ENCODE data around the gene EVI2B. TPM values are rescaled to one million over a fixed set of nuclear protein-coding genes. Genes with fewer than 3 reads are reported as not detected.
"Not testable (repeated sequence)": the region's sequence is repeated elsewhere in the genome, so short reads cannot be mapped to it uniquely, and the experiment has no call there.

EVI2B gene, protein sequence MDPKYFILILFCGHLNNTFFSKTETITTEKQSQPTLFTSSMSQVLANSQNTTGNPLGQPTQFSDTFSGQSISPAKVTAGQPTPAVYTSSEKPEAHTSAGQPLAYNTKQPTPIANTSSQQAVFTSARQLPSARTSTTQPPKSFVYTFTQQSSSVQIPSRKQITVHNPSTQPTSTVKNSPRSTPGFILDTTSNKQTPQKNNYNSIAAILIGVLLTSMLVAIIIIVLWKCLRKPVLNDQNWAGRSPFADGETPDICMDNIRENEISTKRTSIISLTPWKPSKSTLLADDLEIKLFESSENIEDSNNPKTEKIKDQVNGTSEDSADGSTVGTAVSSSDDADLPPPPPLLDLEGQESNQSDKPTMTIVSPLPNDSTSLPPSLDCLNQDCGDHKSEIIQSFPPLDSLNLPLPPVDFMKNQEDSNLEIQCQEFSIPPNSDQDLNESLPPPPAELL
- total RNA-seq: 100 to 1,000 TPM; 109 TPM

DNA sequence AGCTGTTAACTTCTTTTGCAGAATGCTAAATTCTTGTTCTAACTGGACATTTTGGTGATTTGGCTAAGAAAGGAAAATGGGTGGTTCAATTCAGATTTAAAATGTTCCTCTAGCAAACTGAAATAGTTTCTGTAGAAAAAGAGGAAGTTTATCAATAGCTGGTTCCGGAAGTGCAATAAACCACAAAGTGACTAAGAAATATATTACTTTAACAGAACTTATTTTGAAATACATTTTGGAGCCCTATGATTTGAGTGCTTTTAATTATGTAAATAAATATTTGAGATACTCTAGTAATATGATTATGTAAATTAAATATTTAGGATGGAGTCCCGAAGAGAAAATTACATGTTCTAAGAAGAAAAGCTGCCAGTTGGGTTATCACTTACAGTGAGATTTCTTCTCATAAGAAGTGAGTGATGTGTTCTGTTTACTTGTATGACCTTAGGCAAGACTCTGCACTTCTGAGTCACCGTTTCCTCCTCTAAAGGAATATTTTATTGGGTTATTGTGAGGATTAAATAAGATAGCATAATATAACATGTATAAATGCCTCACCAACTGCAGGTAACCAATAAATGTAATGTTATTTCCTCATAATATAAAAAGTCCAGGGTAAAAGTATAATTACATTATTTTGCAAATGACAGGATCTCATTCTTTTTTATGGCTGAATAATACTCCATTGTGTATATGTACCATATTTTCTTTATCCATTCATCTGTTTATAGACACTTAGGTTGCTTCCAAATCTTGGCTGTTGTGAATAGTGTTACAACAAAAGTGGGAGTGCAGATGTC lies at the start of gene EVI2B:
Gene EVI2B, minus strand, starts transcription at position 73 of the 800 bp plus-strand sequence. CDS start 8,445 bp downstream, outside the sequence.
- no peaks in the 10 kb centered on the region for H3K27me3 Mint-ChIP-seq
- DNase-seq: no peak
- ChIA-PET CTCF (interaction anchor here (0.6 kb wide), 1 partner anchor 189 kb away, joined by 3 read pairs; no protein-coding TSS in a partner anchor), POLR2A (interaction anchor here (0.7 to 5.5 kb wide), 14 partner anchors 6 to 505 kb away, joined by 3 to 287 read pairs (median 4); partner anchors contain the start of gene EVI2A)
- peak within 1 kb of the TSS; percentile 83 for H3K4me3 Mint-ChIP-seq
- H3K4me1 Mint-ChIP-seq: peaks cover 44% of the 10 kb centered on the region
- H3K27ac Mint-ChIP-seq: peak within 1 kb of the TSS; percentile 88
- H3K36me3 Mint-ChIP-seq (ENCODE audit: low read depth): peaks cover 67% of the 10 kb centered on the region
- no peaks in the 10 kb centered on the region for H3K9me3 Mint-ChIP-seq

DNA sequence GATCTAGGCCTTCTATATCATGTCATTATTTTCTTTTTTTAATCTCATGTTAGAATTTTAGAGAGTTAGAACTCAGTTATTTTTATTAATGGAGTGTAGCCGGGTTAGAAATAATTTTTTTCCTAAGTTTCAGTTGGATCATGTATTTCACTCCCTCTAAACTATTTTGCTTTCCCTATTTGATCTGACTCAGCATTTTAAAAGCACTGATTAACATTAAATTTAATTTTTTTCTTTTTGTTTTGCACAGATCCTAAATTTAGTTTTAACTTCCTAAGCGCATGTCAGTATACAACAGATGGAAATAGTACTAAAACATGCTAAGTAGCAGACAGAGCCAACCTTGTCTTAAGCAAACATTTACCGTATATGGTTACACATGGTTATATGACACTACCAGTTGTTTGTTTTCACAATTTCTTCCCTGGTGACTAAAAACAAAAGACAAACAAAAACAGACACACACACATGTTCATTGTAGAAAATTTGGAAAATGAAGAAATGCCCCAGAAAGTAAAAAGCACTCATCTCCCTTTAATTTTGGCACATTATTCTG lies 44.1 kb upstream of the EVI2B start:
- no peaks in the 10 kb centered on the region for H3K9me3 Mint-ChIP-seq
- CTCF ChIA-PET: no interaction called here
- POLR2A ChIA-PET: no interaction called here
- no peak overlapping the region for H3K4me3 Mint-ChIP-seq
- H3K27ac Mint-ChIP-seq: no peak overlapping the region
- no peaks in the 10 kb centered on the region for H3K27me3 Mint-ChIP-seq
- no peaks in the 10 kb centered on the region for H3K4me1 Mint-ChIP-seq
- no peak for DNase-seq
- peaks cover 33% of the 10 kb centered on the region for H3K36me3 Mint-ChIP-seq (ENCODE audit: low read depth)

DNA sequence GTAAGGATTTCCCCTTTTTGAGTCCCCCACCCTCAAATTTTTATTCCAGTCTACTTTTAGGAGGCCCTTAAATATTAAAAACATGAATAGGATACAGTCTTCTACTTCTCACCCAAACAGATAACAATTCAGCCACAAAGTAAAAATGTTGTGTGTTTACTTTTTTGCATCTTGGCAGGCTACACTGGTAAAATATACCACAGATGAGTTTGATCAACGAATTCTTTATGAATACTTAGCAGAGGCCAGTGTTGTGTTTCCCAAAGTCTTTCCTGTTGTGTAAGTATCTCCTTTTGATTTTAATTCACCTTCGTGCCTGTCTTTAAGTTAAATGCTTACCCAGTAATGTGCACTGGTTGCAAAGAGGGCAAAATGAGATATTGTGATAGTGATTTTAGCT lies 43.2 kb upstream of the EVI2B start:
- Mint-ChIP-seq H3K9me3 (no peaks in the 10 kb centered on the region), H3K4me3 (no peak overlapping the region), H3K36me3 (ENCODE audit: low read depth) (peaks cover 33% of the 10 kb centered on the region), H3K27me3 (no peaks in the 10 kb centered on the region), H3K27ac (no peak overlapping the region), H3K4me1 (no peaks in the 10 kb centered on the region)
- ChIA-PET CTCF (no interaction called here), POLR2A (no interaction called here)
- no peak for DNase-seq

DNA sequence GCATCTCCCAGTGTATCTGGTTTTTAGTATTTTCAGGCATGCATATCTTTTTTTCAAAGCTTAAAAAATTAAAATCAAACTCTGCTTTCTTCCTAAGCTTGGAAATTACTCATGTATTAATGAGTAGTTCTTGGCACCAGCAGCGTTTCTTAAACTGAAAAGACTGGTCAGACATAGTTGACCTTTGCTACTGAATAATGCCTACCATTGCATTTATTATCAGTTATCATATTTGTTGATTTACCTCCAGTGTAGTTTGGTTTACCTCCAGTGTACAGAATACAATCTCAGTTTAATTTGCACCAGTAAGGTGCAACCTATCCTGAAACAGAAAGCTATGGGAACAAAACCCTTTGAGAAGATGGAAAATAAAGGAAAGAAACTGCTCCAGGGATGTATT lies 42.1 kb upstream of the EVI2B start:
- ChIA-PET CTCF (interaction anchor here (1.5 kb wide), 1 partner anchor 12 kb away, joined by 4 read pairs; no protein-coding TSS in a partner anchor), POLR2A (no interaction called here)
- peaks cover 29% of the 10 kb centered on the region for H3K36me3 Mint-ChIP-seq (ENCODE audit: low read depth)
- no peaks in the 10 kb centered on the region for H3K9me3 Mint-ChIP-seq
- no peak for DNase-seq
- no peak overlapping the region for H3K27ac Mint-ChIP-seq
- no peak overlapping the region for H3K4me3 Mint-ChIP-seq
- no peaks in the 10 kb centered on the region for H3K4me1 Mint-ChIP-seq
- no peaks in the 10 kb centered on the region for H3K27me3 Mint-ChIP-seq

DNA sequence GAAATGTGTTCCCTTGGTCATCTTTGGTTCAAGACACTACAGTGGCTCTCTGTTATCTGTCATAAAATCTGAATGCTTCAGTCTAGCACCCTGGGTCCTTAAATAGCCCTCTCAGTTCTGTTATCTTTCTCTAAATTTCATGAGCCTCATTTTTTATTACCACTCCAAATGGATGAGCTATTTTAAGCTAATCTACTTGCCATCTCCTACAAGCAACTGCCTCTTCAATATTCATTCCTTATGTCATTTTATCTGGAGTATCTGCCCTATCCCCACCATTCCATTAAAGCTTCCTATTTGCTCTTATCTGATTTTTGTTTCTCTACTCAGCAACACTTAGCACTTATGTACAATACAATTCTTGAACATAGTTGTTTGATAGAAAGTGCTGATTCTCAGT lies 35.6 kb upstream of the EVI2B start:
- POLR2A ChIA-PET: no interaction called here
- Mint-ChIP-seq H3K4me3 (no peak overlapping the region), H3K36me3 (ENCODE audit: low read depth) (peaks cover 21% of the 10 kb centered on the region), H3K4me1 (no peaks in the 10 kb centered on the region), H3K9me3 (no peaks in the 10 kb centered on the region), H3K27me3 (no peaks in the 10 kb centered on the region), H3K27ac (no peak overlapping the region)
- DNase-seq: no peak
- CTCF ChIA-PET: no interaction called here

DNA sequence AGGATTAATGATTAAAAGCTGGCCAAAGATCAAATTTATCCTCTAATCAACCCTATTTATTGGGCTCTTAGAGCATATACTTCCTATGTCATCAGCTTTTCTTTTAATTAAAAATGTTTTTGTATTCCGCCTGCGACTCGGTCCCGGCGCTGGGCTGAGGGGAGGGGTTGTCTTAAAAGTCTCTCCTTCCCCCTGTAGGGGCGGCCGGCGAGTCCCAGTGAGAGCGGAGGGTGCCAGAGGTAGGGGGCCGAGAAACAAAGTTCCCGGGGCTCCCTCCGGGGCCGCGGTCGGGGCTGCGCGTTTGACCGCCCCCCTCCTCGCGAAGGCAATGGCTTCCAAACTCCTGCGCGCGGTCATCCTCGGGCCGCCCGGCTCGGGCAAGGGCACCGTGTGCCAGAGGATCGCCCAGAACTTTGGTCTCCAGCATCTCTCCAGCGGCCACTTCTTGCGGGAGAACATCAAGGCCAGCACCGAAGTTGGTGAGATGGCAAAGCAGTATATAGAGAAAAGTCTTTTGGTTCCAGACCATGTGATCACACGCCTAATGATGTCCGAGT lies 31.4 kb upstream of the EVI2B start:
- POLR2A ChIA-PET, CTCF ChIA-PET: not testable (repeated sequence)

DNA sequence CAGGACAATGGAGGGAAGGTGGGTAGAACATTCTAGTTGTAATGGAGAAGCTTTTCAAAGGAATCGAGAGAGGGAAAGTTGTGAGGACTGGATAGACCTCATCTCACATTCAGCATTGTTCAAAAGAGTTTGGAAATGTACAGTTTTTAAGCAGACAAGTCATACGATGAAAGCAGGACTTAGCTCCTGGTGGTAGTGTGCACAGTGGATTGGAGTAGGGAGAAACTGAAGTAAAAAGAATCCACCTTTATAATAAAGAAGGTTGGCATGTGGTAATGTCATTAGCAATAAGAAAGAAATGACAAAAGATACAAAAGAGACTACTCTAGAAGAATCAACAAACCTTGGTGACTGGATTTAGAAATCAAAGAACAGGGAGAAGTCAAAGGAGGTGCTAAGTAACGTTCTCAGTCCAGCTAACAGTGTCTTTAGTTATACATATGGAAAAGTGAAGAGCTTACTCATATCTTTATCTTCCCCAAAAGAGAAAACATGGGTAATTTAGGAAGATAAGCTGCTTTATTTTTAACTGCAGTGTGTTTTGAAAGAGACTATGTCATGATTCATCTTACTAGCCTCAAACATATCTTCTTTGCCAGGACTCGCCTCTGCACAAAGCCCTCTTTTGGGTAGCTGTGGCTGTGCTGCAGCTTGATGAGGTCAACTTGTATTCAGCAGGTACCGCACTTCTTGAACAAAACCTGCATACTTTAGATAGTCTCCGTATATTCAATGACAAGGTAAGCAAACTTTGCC lies 26.2 kb upstream of the EVI2B start:
- H3K9me3 Mint-ChIP-seq: no peaks in the 10 kb centered on the region
- peaks cover 10% of the 10 kb centered on the region for H3K36me3 Mint-ChIP-seq (ENCODE audit: low read depth)
- POLR2A ChIA-PET: no interaction called here
- no peak for DNase-seq
- no peaks in the 10 kb centered on the region for H3K27me3 Mint-ChIP-seq
- no peak overlapping the region for H3K27ac Mint-ChIP-seq
- CTCF ChIA-PET: interaction anchor here (0.5 to 0.6 kb wide), 2 partner anchors 59 to 102 kb away, joined by 3 to 4 read pairs; no protein-coding TSS in a partner anchor
- no peaks in the 10 kb centered on the region for H3K4me1 Mint-ChIP-seq
- no peak overlapping the region for H3K4me3 Mint-ChIP-seq

More for the DNA sequence above, 31.4 kb upstream of the EVI2B start:
- not testable (repeated sequence) for H3K9me3 Mint-ChIP-seq, H3K27ac Mint-ChIP-seq, H3K4me3 Mint-ChIP-seq, H3K4me1 Mint-ChIP-seq, H3K27me3 Mint-ChIP-seq, DNase-seq
- peaks cover 12% of the 10 kb centered on the region for H3K36me3 Mint-ChIP-seq (ENCODE audit: low read depth)

DNA sequence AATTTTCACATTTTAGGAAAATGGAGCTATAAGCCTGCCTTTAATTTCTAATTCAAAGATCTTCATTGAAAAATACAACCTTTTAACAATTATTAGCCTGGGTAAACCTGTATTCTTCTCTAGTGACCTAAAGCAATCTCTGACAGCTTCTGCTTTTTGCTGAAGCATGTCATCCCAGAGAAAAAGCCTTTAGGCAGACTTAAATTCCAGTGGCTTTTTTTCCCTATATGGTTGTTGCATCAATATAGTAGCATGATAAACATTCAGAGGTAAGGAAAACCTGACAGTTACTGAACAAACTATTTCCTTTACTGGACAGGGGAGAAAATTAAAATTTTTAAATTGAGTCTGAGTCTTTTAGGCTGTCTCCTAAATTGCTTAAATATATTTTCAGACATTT lies 15.4 kb upstream of the EVI2B start:
- no peaks in the 10 kb centered on the region for H3K9me3 Mint-ChIP-seq
- no peak for DNase-seq
- H3K27ac Mint-ChIP-seq: no peak overlapping the region
- POLR2A ChIA-PET: interaction anchor here (0.9 kb wide), 1 partner anchor 13 kb away, joined by 3 read pairs; no protein-coding TSS in a partner anchor
- CTCF ChIA-PET: no interaction called here
- no peak overlapping the region for H3K4me3 Mint-ChIP-seq
- no peaks in the 10 kb centered on the region for H3K27me3 Mint-ChIP-seq
- peaks cover 12% of the 10 kb centered on the region for H3K36me3 Mint-ChIP-seq (ENCODE audit: low read depth)
- peaks cover 8% of the 10 kb centered on the region for H3K4me1 Mint-ChIP-seq

DNA sequence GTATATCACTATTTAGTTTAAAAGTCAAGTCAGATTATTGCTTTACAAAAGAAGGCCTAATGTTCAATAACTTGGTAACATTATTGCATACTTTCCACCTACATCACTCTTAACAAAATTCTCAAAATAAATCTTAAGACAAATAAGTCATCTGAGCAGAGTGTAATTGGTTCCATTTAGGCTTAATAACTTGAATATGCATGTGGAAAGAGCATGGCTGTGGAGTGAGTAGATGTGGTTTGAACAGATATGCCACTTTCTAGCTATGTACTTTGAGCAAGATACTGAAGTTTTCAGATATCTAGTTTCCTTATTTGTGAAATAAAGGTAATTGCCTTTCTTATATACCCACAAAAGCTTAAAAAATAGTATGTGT lies 14.3 kb upstream of the EVI2B start:
- no peaks in the 10 kb centered on the region for H3K27me3 Mint-ChIP-seq
- peaks cover 13% of the 10 kb centered on the region for H3K4me1 Mint-ChIP-seq
- POLR2A ChIA-PET: no interaction called here
- H3K4me3 Mint-ChIP-seq: no peak overlapping the region
- no peaks in the 10 kb centered on the region for H3K9me3 Mint-ChIP-seq
- CTCF ChIA-PET: no interaction called here
- DNase-seq: no peak
- H3K36me3 Mint-ChIP-seq (ENCODE audit: low read depth): peaks cover 15% of the 10 kb centered on the region
- no peak overlapping the region for H3K27ac Mint-ChIP-seq

DNA sequence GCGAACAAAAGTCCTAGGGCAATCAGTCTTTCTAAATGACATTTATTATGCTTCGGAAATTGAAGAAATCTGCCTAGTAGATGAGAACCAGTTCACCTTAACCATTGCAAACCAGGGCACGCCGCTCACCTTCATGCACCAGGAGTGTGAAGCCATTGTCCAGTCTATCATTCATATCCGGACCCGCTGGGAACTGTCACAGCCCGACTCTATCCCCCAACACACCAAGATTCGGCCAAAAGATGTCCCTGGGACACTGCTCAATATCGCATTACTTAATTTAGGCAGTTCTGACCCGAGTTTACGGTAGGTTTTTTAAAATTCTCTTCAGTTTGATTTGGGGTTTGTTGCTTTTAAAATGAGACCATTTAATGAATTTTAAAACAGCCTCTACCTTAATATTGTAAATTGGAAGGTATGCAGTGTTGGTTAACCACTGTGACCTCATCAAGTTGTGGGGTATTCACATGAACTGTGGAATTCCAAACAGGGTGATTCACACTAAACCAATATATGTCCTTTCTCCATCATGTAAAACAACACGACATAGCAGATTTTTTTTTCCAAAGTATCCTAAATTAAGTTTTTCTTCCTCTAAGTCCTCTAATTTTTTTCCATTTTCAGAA lies 13.8 kb upstream of the EVI2B start:
- H3K36me3 Mint-ChIP-seq (ENCODE audit: low read depth): peaks cover 15% of the 10 kb centered on the region
- H3K4me3 Mint-ChIP-seq: no peak overlapping the region
- no peaks in the 10 kb centered on the region for H3K9me3 Mint-ChIP-seq
- ChIA-PET CTCF (no interaction called here), POLR2A (no interaction called here)
- DNase-seq: no peak
- H3K4me1 Mint-ChIP-seq: peaks cover 15% of the 10 kb centered on the region
- no peak overlapping the region for H3K27ac Mint-ChIP-seq
- H3K27me3 Mint-ChIP-seq: no peaks in the 10 kb centered on the region

DNA sequence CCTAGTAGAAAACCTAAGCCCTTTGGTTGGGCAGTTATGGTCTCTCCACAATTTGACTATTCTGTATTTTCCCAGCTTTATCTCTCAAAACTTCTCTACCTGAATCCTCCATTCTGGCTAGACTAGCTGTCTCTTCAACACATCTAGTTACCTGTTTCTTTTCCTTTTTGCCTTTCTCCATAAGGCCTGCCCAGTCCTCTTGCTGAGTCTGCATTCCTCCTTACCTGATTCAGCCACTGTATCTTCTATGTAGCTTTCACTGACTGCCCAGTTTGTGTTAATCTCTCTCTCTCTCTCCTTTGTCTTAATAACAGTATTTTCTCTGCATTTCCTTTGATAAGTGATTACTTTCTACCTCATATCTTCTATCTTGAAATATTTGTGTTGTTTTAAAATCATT lies 9.7 kb upstream of the EVI2B start:
- Mint-ChIP-seq H3K27ac (peak overlapping the region; percentile 53), H3K4me3 (no peak overlapping the region), H3K9me3 (no peaks in the 10 kb centered on the region), H3K4me1 (peaks cover 25% of the 10 kb centered on the region), H3K36me3 (ENCODE audit: low read depth) (peaks cover 39% of the 10 kb centered on the region), H3K27me3 (no peaks in the 10 kb centered on the region)
- DNase-seq: no peak
- POLR2A ChIA-PET: interaction anchor here (0.8 to 1.3 kb wide), 2 partner anchors 8 to 10 kb away, joined by 3 to 4 read pairs; partner anchors contain the start of gene EVI2B
- CTCF ChIA-PET: interaction anchor here (0.7 kb wide), 1 partner anchor 68 kb away, joined by 3 read pairs; the partner anchor contains the start of gene RAB11FIP4

DNA sequence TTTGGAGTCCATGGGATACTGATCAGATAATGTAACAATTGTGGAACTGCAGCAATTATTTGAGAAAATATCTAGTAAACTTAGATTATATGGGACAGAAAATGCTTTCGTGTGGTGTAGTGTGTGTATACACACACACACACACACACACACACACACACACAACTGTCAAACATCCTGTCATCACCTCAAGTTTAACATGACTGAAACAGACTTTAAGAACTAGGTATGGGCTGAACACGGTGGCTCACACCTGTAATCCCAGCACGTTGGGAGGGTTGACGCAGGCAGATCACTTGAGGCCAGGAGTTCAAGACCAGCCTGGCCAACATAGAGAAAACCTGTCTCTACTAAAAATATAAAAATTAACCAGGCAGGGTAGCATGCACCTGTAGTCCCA lies 8.1 kb upstream of the EVI2B start:
- Mint-ChIP-seq H3K9me3 (no peaks in the 10 kb centered on the region), H3K36me3 (ENCODE audit: low read depth) (peaks cover 42% of the 10 kb centered on the region), H3K27ac (peak overlapping the region; percentile 99), H3K27me3 (no peaks in the 10 kb centered on the region), H3K4me3 (peak overlapping the region; percentile 79), H3K4me1 (peaks cover 26% of the 10 kb centered on the region)
- ChIA-PET CTCF (interaction anchor here (0.9 kb wide), 1 partner anchor 11 kb away, joined by 4 read pairs; no protein-coding TSS in a partner anchor), POLR2A (interaction anchor here (0.7 to 5.2 kb wide), 5 partner anchors 9 to 111 kb away, joined by 3 to 287 read pairs (median 4); partner anchors contain the start of gene EVI2B)
- peak; percentile 45 for DNase-seq
